Measurements from ENCODE around the gene JARID2.
"Not testable (repeated sequence)": the region's sequence is repeated elsewhere in the genome, so short reads cannot be mapped to it uniquely, and the experiment has no call there.

GRCh38 chr6:15415622-15416021, 169.8 kb downstream of the JARID2 start:
- not testable (repeated sequence) for TF ChIP-seq CTCF (IDR thresholded peaks at IDR 0.05; ENCODE audit: low read length); EZH2phosphoT487 (IDR thresholded peaks at IDR 0.05; ENCODE audit: low read length); EZH2 (optimal IDR thresholded peaks at IDR 0.05; ENCODE audit: low read depth, low read length)
